Measurements from ENCODE around the gene SAMD4A.

The SAMD4A gene, protein sequence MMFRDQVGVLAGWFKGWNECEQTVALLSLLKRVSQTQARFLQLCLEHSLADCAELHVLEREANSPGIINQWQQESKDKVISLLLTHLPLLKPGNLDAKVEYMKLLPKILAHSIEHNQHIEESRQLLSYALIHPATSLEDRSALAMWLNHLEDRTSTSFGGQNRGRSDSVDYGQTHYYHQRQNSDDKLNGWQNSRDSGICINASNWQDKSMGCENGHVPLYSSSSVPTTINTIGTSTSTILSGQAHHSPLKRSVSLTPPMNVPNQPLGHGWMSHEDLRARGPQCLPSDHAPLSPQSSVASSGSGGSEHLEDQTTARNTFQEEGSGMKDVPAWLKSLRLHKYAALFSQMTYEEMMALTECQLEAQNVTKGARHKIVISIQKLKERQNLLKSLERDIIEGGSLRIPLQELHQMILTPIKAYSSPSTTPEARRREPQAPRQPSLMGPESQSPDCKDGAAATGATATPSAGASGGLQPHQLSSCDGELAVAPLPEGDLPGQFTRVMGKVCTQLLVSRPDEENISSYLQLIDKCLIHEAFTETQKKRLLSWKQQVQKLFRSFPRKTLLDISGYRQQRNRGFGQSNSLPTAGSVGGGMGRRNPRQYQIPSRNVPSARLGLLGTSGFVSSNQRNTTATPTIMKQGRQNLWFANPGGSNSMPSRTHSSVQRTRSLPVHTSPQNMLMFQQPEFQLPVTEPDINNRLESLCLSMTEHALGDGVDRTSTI

DNA sequence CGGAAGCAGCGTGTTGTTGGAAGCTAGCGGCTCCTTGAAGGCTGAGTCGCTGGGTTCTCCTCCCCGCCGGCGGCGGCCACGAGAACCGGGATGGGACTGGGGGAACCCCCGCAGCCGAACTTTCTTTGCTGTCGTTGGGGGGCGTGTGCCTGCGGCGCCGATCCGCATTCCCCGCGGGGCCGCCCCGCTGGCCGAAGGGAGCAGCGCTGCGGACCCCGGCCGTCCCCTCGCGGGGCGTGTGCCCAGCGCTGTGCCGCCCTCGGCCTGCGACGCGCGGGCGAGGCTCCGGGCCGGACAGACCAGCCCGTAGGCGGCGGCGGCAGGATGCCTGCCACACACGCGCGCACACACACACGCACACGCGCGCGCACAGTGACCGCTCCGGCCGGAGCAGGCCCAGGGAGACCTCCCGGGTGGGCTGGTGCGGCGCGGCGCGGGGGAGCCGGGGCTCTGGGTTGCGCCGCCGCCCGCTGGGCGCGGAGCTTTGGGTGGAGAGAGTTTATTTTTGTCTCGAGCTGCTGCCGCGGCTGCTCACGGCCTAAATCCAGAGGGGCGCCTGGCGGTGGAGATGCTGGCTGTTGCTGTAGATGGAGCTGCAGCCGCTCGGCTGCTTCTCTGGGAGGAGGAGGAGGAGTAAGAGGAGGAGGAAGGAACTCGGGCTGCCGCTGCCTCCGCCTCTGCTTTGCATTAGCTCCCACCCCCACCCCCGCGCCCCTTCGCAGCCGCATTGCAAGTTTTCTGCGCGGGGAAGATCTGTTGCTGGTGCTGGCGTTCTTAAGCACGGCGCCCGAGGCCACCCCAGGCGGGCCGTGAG is at the start of gene SAMD4A:
SAMD4A (plus strand) TSS at position 719 of the 814 bp plus-strand sequence. CDS start 789 bp downstream, outside the sequence.
- peak; percentile 83 for DNase-seq (ENCODE audit: low read depth)
- TF ChIP-seq, protein P1, sequence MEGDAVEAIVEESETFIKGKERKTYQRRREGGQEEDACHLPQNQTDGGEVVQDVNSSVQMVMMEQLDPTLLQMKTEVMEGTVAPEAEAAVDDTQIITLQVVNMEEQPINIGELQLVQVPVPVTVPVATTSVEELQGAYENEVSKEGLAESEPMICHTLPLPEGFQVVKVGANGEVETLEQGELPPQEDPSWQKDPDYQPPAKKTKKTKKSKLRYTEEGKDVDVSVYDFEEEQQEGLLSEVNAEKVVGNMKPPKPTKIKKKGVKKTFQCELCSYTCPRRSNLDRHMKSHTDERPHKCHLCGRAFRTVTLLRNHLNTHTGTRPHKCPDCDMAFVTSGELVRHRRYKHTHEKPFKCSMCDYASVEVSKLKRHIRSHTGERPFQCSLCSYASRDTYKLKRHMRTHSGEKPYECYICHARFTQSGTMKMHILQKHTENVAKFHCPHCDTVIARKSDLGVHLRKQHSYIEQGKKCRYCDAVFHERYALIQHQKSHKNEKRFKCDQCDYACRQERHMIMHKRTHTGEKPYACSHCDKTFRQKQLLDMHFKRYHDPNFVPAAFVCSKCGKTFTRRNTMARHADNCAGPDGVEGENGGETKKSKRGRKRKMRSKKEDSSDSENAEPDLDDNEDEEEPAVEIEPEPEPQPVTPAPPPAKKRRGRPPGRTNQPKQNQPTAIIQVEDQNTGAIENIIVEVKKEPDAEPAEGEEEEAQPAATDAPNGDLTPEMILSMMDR (IDR thresholded peaks at IDR 0.05; ENCODE audit: insufficient read depth, low read depth, low read length, missing control alignments), result peak; percentile 20
- peak within 1 kb of the TSS; percentile 61 for H3K4me3 ChIP-seq (ENCODE audit: low read length)

DNA sequence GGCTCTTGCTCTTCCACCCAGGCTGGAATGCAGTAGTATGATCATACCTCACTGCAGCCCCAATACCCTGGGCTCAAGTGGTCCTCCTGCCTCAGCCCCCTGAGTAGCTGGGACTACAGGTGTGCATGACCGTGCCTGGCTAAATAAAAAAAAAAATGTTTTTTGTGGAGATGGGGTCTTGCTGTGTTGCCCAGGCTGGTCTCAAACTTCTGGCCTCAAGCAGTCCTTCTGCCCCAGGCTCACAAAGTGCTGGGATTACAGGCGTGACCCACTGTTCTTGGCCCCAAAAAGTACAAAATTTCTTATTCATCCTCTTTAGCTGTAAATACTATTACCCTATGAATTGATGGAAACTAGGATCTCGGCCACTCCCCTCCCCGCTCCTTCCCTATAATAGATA is 42.5 kb upstream of the SAMD4A start:
- TF ChIP-seq, protein P1 (IDR thresholded peaks at IDR 0.05; ENCODE audit: insufficient read depth, low read depth, low read length, missing control alignments), result no peak
- no peak overlapping the region for H3K4me3 ChIP-seq (ENCODE audit: low read length)
- DNase-seq (ENCODE audit: low read depth), result no peak

DNA sequence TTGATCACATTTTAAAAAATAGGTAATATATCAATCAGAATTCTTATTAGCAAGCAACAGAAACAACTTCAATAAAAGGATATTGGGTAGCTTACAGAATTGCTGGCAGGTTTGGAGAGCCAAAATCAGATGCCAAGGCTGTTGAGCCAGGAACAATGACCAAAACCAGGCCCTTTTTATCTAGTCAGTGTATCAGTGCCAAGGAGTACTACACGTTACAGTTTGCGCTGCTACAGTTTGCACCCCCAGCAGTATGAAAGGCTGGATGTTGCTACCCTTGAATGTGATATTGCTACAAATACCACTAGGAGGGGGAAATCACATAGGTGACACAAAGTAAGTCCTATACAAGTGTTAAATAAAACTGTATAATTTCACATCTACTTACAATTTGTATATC is 38.0 kb upstream of the SAMD4A start:
- TF ChIP-seq, protein P1 (IDR thresholded peaks at IDR 0.05; ENCODE audit: insufficient read depth, low read depth, low read length, missing control alignments), result no peak
- no peak for DNase-seq (ENCODE audit: low read depth)
- no peak overlapping the region for H3K4me3 ChIP-seq (ENCODE audit: low read length)

DNA sequence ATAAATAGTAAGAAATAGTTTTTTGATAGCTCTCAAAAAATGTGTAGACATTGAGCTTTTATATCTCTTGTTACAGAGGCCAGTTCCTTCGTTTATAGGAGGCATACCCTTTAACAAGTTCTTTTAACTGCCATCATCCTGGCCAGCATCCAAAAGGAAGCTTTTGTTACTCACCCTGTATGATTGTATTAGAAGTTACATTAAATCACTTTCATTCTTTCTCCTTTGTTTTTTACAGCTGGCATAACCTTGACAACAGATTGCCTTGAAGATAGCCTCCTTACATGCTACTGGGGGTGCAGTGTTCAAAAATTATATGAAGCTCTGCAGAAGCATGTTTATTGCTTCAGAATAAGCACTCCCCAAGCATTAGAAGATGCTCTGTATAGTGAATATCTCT is 37.1 kb upstream of the SAMD4A start:
- H3K4me3 ChIP-seq (ENCODE audit: low read length), result no peak overlapping the region
- peak; percentile 62 for DNase-seq (ENCODE audit: low read depth)
- TF ChIP-seq, protein P1 (IDR thresholded peaks at IDR 0.05; ENCODE audit: insufficient read depth, low read depth, low read length, missing control alignments), result no peak

DNA sequence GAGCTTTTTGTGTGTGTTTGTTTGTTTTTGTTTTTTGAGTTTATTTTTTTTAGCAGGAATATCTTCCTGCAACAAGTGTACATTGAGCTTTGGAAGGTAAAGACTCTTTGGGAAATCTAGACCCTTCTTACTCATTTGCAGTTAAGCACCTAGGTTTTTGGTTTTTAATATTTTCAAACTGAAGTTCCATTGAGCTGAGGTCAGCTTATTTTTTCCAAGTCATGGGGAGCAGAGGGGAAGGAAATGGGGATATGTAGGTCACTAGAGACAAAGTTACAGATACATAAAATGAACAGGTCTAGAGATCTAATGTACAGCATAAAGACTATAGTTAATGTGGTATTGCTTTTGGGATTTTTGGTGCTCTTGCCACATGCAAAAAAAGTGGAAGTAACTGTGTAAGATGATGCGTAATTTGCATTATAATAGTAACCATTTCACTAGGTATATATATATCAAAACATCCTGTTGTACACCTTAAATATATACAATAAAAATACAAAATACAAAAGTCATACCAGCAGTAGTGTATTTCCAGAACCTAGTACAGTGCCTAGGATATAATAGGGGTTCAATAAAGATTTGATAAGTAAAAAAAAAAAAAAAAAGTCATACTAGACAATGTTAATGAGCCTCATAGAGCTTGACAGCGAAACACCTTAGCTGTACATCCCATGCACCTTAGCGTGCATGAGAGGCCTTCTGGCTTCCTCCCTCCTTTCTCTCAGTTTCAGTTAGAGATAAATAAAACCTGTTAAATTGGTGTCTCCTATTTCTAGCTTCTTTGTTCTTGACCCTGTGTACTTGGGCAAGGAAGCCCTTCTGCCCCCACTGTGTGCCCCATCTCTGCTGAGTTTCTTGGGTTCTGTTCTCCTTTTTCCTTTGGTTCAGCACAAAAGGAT is 34.6 kb upstream of the SAMD4A start:
- DNase-seq (ENCODE audit: low read depth), result no peak
- no peak overlapping the region for H3K4me3 ChIP-seq (ENCODE audit: low read length)
- TF ChIP-seq, protein P1 (IDR thresholded peaks at IDR 0.05; ENCODE audit: insufficient read depth, low read depth, low read length, missing control alignments), result no peak

DNA sequence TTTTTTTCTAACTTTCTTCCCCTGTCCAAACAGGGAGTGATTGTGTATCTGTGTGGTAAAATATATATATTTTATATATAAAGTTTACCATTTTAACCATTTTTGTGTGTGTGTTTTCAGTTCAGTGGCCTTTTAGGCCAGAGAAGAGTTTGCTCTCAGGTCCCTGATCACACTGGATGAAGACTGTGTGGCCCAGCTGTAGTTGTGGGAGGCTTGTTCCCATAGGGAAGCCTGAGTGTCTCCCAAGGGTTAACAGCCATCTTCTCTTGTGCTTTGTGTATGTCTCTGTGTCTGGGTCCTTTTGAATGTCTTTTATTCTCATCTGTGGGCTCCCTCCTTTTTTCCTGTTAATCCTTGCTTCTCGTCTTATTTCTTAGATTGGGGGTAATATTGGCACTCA is 33.8 kb upstream of the SAMD4A start:
- TF ChIP-seq, protein P1 (IDR thresholded peaks at IDR 0.05; ENCODE audit: insufficient read depth, low read depth, low read length, missing control alignments), result no peak
- H3K4me3 ChIP-seq (ENCODE audit: low read length), result no peak overlapping the region
- no peak for DNase-seq (ENCODE audit: low read depth)
